ENCODE data around the gene MGST1.

Gene MGST1
- total RNA-seq: 0 to 0.19 (median 0) reads per million in 3 donors

GRCh38 chr12:16347391-16348298, at the start of gene MGST1:
Gene MGST1 (plus strand): TSS chr12:16347645. CDS start chr12:16354253, 6,608 bp downstream.
- H3K4me1 ChIP-seq (ENCODE audit: control insufficient read depth, insufficient read depth, low read length, poor library complexity, severe bottlenecking): no peaks in the 10 kb centered on the region
- no peaks in the 10 kb centered on the region for H3K36me3 ChIP-seq (ENCODE audit: control insufficient read depth, insufficient read depth, low read length)
- H3K27me3 ChIP-seq (replicated peaks; ENCODE audit: control insufficient read depth, insufficient read depth, low read length, poor library complexity, severe bottlenecking): no peaks in the 10 kb centered on the region
- DNase-seq: no peak
- no peaks in the 10 kb centered on the region for H3K9me3 ChIP-seq (ENCODE audit: control insufficient read depth, low read length)
- H3K27ac ChIP-seq (ENCODE audit: insufficient read depth, low read length, poor library complexity, severe bottlenecking): no peak within 1 kb of the TSS
- no peak within 1 kb of the TSS for H3K4me3 ChIP-seq (ENCODE audit: insufficient read depth, low read depth, low read length, poor library complexity, severe bottlenecking)

GRCh38 chr12:16299403-16299802, 48.0 kb upstream of the MGST1 start:
- Histone ChIP-seq H3K9me3 (ENCODE audit: control insufficient read depth, low read length) (no peaks in the 10 kb centered on the region), H3K4me1 (ENCODE audit: control insufficient read depth, insufficient read depth, low read length, poor library complexity, severe bottlenecking) (no peaks in the 10 kb centered on the region), H3K27ac (ENCODE audit: insufficient read depth, low read length, poor library complexity, severe bottlenecking) (no peak overlapping the region), H3K36me3 (ENCODE audit: control insufficient read depth, insufficient read depth, low read length) (no peaks in the 10 kb centered on the region), H3K4me3 (ENCODE audit: insufficient read depth, low read depth, low read length, poor library complexity, severe bottlenecking) (no peak overlapping the region), H3K27me3 (replicated peaks; ENCODE audit: control insufficient read depth, insufficient read depth, low read length, poor library complexity, severe bottlenecking) (no peaks in the 10 kb centered on the region)
- no peak for DNase-seq

GRCh38 chr12:16300122-16300521, 47.3 kb upstream of the MGST1 start:
- Histone ChIP-seq H3K4me3 (ENCODE audit: insufficient read depth, low read depth, low read length, poor library complexity, severe bottlenecking) (no peak overlapping the region), H3K27ac (ENCODE audit: insufficient read depth, low read length, poor library complexity, severe bottlenecking) (no peak overlapping the region), H3K36me3 (ENCODE audit: control insufficient read depth, insufficient read depth, low read length) (no peaks in the 10 kb centered on the region), H3K9me3 (ENCODE audit: control insufficient read depth, low read length) (no peaks in the 10 kb centered on the region), H3K27me3 (replicated peaks; ENCODE audit: control insufficient read depth, insufficient read depth, low read length, poor library complexity, severe bottlenecking) (no peaks in the 10 kb centered on the region), H3K4me1 (ENCODE audit: control insufficient read depth, insufficient read depth, low read length, poor library complexity, severe bottlenecking) (no peaks in the 10 kb centered on the region)
- no peak for DNase-seq

GRCh38 chr12:16300736-16301135, 46.7 kb upstream of the MGST1 start:
- no peak for DNase-seq
- Histone ChIP-seq H3K27me3 (replicated peaks; ENCODE audit: control insufficient read depth, insufficient read depth, low read length, poor library complexity, severe bottlenecking) (no peaks in the 10 kb centered on the region), H3K36me3 (ENCODE audit: control insufficient read depth, insufficient read depth, low read length) (no peaks in the 10 kb centered on the region), H3K27ac (ENCODE audit: insufficient read depth, low read length, poor library complexity, severe bottlenecking) (no peak overlapping the region), H3K4me3 (ENCODE audit: insufficient read depth, low read depth, low read length, poor library complexity, severe bottlenecking) (no peak overlapping the region), H3K4me1 (ENCODE audit: control insufficient read depth, insufficient read depth, low read length, poor library complexity, severe bottlenecking) (no peaks in the 10 kb centered on the region), H3K9me3 (ENCODE audit: control insufficient read depth, low read length) (no peaks in the 10 kb centered on the region)

- no peaks in the 10 kb centered on the region for H3K36me3 ChIP-seq (ENCODE audit: control insufficient read depth, insufficient read depth, low read length)
Measured at GRCh38 chr12:16303939-16304338, 43.5 kb upstream of the MGST1 start.

GRCh38 chr12:16307856-16308475, 39.5 kb upstream of the MGST1 start:
- H3K36me3 ChIP-seq (ENCODE audit: control insufficient read depth, insufficient read depth, low read length): no peaks in the 10 kb centered on the region
- H3K27ac ChIP-seq (ENCODE audit: insufficient read depth, low read length, poor library complexity, severe bottlenecking): no peak overlapping the region
- H3K27me3 ChIP-seq (replicated peaks; ENCODE audit: control insufficient read depth, insufficient read depth, low read length, poor library complexity, severe bottlenecking): no peaks in the 10 kb centered on the region
- no peak for DNase-seq
- H3K9me3 ChIP-seq (ENCODE audit: control insufficient read depth, low read length): no peaks in the 10 kb centered on the region
- no peak overlapping the region for H3K4me3 ChIP-seq (ENCODE audit: insufficient read depth, low read depth, low read length, poor library complexity, severe bottlenecking)
- no peaks in the 10 kb centered on the region for H3K4me1 ChIP-seq (ENCODE audit: control insufficient read depth, insufficient read depth, low read length, poor library complexity, severe bottlenecking)

More at GRCh38 chr12:16303939-16304338, 43.5 kb upstream of the MGST1 start:
- H3K27ac ChIP-seq (ENCODE audit: insufficient read depth, low read length, poor library complexity, severe bottlenecking): no peak overlapping the region
- H3K4me1 ChIP-seq (ENCODE audit: control insufficient read depth, insufficient read depth, low read length, poor library complexity, severe bottlenecking): no peaks in the 10 kb centered on the region
- H3K27me3 ChIP-seq (replicated peaks; ENCODE audit: control insufficient read depth, insufficient read depth, low read length, poor library complexity, severe bottlenecking): no peaks in the 10 kb centered on the region
- DNase-seq: no peak
- no peaks in the 10 kb centered on the region for H3K9me3 ChIP-seq (ENCODE audit: control insufficient read depth, low read length)
- H3K4me3 ChIP-seq (ENCODE audit: insufficient read depth, low read depth, low read length, poor library complexity, severe bottlenecking): no peak overlapping the region

GRCh38 chr12:16310934-16311333, 36.5 kb upstream of the MGST1 start:
- H3K27me3 ChIP-seq (replicated peaks; ENCODE audit: control insufficient read depth, insufficient read depth, low read length, poor library complexity, severe bottlenecking): no peaks in the 10 kb centered on the region
- H3K4me3 ChIP-seq (ENCODE audit: insufficient read depth, low read depth, low read length, poor library complexity, severe bottlenecking): no peak overlapping the region
- no peaks in the 10 kb centered on the region for H3K36me3 ChIP-seq (ENCODE audit: control insufficient read depth, insufficient read depth, low read length)
- DNase-seq: no peak
- H3K4me1 ChIP-seq (ENCODE audit: control insufficient read depth, insufficient read depth, low read length, poor library complexity, severe bottlenecking): no peaks in the 10 kb centered on the region
- H3K9me3 ChIP-seq (ENCODE audit: control insufficient read depth, low read length): no peaks in the 10 kb centered on the region
- H3K27ac ChIP-seq (ENCODE audit: insufficient read depth, low read length, poor library complexity, severe bottlenecking): no peak overlapping the region

GRCh38 chr12:16323010-16323409, 24.4 kb upstream of the MGST1 start:
- no peak overlapping the region for H3K4me3 ChIP-seq (ENCODE audit: insufficient read depth, low read depth, low read length, poor library complexity, severe bottlenecking)
- H3K27me3 ChIP-seq (replicated peaks; ENCODE audit: control insufficient read depth, insufficient read depth, low read length, poor library complexity, severe bottlenecking): no peaks in the 10 kb centered on the region
- H3K9me3 ChIP-seq (ENCODE audit: control insufficient read depth, low read length): no peaks in the 10 kb centered on the region
- DNase-seq: no peak
- no peak overlapping the region for H3K27ac ChIP-seq (ENCODE audit: insufficient read depth, low read length, poor library complexity, severe bottlenecking)
- no peaks in the 10 kb centered on the region for H3K36me3 ChIP-seq (ENCODE audit: control insufficient read depth, insufficient read depth, low read length)
- no peaks in the 10 kb centered on the region for H3K4me1 ChIP-seq (ENCODE audit: control insufficient read depth, insufficient read depth, low read length, poor library complexity, severe bottlenecking)

GRCh38 chr12:16323638-16324037, 23.8 kb upstream of the MGST1 start:
- no peak for DNase-seq
- no peaks in the 10 kb centered on the region for H3K9me3 ChIP-seq (ENCODE audit: control insufficient read depth, low read length)

GRCh38 chr12:16324272-16324671, 23.2 kb upstream of the MGST1 start:
- DNase-seq: no peak

More at GRCh38 chr12:16323638-16324037, 23.8 kb upstream of the MGST1 start:
- Histone ChIP-seq H3K27ac (ENCODE audit: insufficient read depth, low read length, poor library complexity, severe bottlenecking) (no peak overlapping the region), H3K4me3 (ENCODE audit: insufficient read depth, low read depth, low read length, poor library complexity, severe bottlenecking) (no peak overlapping the region), H3K27me3 (replicated peaks; ENCODE audit: control insufficient read depth, insufficient read depth, low read length, poor library complexity, severe bottlenecking) (no peaks in the 10 kb centered on the region), H3K4me1 (ENCODE audit: control insufficient read depth, insufficient read depth, low read length, poor library complexity, severe bottlenecking) (no peaks in the 10 kb centered on the region), H3K36me3 (ENCODE audit: control insufficient read depth, insufficient read depth, low read length) (no peaks in the 10 kb centered on the region)

More at GRCh38 chr12:16324272-16324671, 23.2 kb upstream of the MGST1 start:
- Histone ChIP-seq H3K4me3 (ENCODE audit: insufficient read depth, low read depth, low read length, poor library complexity, severe bottlenecking) (no peak overlapping the region), H3K27me3 (replicated peaks; ENCODE audit: control insufficient read depth, insufficient read depth, low read length, poor library complexity, severe bottlenecking) (no peaks in the 10 kb centered on the region), H3K4me1 (ENCODE audit: control insufficient read depth, insufficient read depth, low read length, poor library complexity, severe bottlenecking) (no peaks in the 10 kb centered on the region), H3K36me3 (ENCODE audit: control insufficient read depth, insufficient read depth, low read length) (no peaks in the 10 kb centered on the region), H3K9me3 (ENCODE audit: control insufficient read depth, low read length) (no peaks in the 10 kb centered on the region), H3K27ac (ENCODE audit: insufficient read depth, low read length, poor library complexity, severe bottlenecking) (no peak overlapping the region)
